ENCODE results near the gene RFX2. TPM values are rescaled to one million over a fixed set of nuclear protein-coding genes. Genes with fewer than 3 reads are reported as not detected.

RFX2 gene
- total RNA-seq, 1 experiment from 2014 or later: 4.6 TPM

DNA sequence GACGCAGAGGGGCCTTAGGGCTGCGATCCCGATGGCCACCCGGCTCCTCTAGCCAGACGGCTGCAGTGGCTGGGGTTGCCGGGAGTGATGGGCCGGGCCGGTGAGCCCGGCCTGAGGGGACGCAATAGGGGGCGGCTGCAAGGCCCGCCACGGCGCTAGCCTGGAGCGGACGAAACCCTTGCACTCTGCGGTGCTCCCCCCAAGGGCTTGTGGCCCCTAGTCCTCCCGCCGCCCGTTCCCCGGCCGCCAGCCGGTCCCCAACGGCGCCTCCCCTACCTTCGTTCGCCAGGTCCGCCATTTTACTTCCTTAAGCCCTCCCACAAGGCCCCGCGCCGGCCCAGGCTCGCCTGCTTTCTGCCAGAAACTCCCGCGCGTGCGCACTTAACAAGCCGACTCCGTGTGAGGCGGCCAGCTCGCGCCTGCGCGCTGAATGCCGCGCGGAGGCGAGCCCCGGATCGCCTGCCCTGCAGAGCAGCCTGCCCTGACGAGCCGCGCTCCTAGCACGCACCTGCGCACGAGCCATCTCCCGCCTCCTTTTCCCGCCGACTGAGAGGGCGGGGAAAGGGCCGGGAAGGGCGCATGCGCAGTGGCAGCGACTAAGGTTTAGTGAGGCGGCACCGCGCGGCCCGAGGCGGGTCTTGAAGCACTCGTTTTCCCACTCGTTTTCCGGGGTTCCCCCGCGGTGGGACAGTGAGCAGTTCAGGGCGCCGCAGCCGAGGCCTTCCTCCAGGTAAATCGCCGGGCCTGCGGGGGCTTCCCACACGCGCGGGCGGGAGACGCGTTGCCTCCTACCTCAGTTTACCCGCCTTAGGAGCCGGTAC, 132.3 kb downstream of the RFX2 start, which contains the start of gene RANBP3 (continued):
- TF ChIP-seq MXD4 (CRISPR knock-in tag; IDR thresholded peaks at IDR 0.05; ENCODE audit: borderline replicate concordance): no peak
- TF ChIP-seq SMAD3 (CRISPR knock-in tag; IDR thresholded peaks at IDR 0.05; ENCODE audit: borderline replicate concordance): peak; percentile 100
- TF ChIP-seq, protein P1, sequence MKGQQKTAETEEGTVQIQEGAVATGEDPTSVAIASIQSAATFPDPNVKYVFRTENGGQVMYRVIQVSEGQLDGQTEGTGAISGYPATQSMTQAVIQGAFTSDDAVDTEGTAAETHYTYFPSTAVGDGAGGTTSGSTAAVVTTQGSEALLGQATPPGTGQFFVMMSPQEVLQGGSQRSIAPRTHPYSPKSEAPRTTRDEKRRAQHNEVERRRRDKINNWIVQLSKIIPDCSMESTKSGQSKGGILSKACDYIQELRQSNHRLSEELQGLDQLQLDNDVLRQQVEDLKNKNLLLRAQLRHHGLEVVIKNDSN (CRISPR knock-in tag; IDR thresholded peaks at IDR 0.05): peak; percentile 92
- no peak for TF ChIP-seq SOX15 (CRISPR knock-in tag; IDR thresholded peaks at IDR 0.05)
- peak; percentile 99 for TF ChIP-seq MYBL2 (CRISPR knock-in tag; IDR thresholded peaks at IDR 0.05)
- no peak; the same call in 1 of the 2 replicates for TF ChIP-seq ZNF138 (CRISPR knock-in tag; conservative IDR thresholded peaks at IDR 0.05)
- TF ChIP-seq FOXP1 (CRISPR knock-in tag; IDR thresholded peaks at IDR 0.05; ENCODE audit: borderline replicate concordance): peak; percentile 99
- peak; percentile 98 for TF ChIP-seq JUN (CRISPR knock-in tag; IDR thresholded peaks at IDR 0.05)
- TF ChIP-seq, protein P2, sequence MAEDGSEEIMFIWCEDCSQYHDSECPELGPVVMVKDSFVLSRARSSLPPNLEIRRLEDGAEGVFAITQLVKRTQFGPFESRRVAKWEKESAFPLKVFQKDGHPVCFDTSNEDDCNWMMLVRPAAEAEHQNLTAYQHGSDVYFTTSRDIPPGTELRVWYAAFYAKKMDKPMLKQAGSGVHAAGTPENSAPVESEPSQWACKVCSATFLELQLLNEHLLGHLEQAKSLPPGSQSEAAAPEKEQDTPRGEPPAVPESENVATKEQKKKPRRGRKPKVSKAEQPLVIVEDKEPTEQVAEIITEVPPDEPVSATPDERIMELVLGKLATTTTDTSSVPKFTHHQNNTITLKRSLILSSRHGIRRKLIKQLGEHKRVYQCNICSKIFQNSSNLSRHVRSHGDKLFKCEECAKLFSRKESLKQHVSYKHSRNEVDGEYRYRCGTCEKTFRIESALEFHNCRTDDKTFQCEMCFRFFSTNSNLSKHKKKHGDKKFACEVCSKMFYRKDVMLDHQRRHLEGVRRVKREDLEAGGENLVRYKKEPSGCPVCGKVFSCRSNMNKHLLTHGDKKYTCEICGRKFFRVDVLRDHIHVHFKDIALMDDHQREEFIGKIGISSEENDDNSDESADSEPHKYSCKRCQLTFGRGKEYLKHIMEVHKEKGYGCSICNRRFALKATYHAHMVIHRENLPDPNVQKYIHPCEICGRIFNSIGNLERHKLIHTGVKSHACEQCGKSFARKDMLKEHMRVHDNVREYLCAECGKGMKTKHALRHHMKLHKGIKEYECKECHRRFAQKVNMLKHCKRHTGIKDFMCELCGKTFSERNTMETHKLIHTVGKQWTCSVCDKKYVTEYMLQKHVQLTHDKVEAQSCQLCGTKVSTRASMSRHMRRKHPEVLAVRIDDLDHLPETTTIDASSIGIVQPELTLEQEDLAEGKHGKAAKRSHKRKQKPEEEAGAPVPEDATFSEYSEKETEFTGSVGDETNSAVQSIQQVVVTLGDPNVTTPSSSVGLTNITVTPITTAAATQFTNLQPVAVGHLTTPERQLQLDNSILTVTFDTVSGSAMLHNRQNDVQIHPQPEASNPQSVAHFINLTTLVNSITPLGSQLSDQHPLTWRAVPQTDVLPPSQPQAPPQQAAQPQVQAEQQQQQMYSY (CRISPR knock-in tag; IDR thresholded peaks at IDR 0.05): peak; percentile 89
- TF ChIP-seq ZNF232 (CRISPR knock-in tag; IDR thresholded peaks at IDR 0.05): peak; percentile 100
- TF ChIP-seq NR1H2 (CRISPR knock-in tag; IDR thresholded peaks at IDR 0.05): peak; percentile 97
- peak; percentile 99 for TF ChIP-seq FOXK1 (CRISPR knock-in tag; IDR thresholded peaks at IDR 0.05)
- 0 out of 2 replicates have a peak, but pooled peaks have one; percentile 96 for TF ChIP-seq KAT7 (CRISPR knock-in tag; IDR thresholded peaks at IDR 0.05; ENCODE audit: borderline replicate concordance)
- TF ChIP-seq, protein P3, sequence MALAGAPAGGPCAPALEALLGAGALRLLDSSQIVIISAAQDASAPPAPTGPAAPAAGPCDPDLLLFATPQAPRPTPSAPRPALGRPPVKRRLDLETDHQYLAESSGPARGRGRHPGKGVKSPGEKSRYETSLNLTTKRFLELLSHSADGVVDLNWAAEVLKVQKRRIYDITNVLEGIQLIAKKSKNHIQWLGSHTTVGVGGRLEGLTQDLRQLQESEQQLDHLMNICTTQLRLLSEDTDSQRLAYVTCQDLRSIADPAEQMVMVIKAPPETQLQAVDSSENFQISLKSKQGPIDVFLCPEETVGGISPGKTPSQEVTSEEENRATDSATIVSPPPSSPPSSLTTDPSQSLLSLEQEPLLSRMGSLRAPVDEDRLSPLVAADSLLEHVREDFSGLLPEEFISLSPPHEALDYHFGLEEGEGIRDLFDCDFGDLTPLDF (CRISPR knock-in tag; IDR thresholded peaks at IDR 0.05): peak; percentile 100
- TF ChIP-seq TP53 (CRISPR knock-in tag; IDR thresholded peaks at IDR 0.05): peak; percentile 99
- TF ChIP-seq, protein P4, sequence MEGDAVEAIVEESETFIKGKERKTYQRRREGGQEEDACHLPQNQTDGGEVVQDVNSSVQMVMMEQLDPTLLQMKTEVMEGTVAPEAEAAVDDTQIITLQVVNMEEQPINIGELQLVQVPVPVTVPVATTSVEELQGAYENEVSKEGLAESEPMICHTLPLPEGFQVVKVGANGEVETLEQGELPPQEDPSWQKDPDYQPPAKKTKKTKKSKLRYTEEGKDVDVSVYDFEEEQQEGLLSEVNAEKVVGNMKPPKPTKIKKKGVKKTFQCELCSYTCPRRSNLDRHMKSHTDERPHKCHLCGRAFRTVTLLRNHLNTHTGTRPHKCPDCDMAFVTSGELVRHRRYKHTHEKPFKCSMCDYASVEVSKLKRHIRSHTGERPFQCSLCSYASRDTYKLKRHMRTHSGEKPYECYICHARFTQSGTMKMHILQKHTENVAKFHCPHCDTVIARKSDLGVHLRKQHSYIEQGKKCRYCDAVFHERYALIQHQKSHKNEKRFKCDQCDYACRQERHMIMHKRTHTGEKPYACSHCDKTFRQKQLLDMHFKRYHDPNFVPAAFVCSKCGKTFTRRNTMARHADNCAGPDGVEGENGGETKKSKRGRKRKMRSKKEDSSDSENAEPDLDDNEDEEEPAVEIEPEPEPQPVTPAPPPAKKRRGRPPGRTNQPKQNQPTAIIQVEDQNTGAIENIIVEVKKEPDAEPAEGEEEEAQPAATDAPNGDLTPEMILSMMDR (IDR thresholded peaks at IDR 0.05): no peak
- TF ChIP-seq ZNF423 (CRISPR knock-in tag; IDR thresholded peaks at IDR 0.05): no peak
- TF ChIP-seq, protein P5, sequence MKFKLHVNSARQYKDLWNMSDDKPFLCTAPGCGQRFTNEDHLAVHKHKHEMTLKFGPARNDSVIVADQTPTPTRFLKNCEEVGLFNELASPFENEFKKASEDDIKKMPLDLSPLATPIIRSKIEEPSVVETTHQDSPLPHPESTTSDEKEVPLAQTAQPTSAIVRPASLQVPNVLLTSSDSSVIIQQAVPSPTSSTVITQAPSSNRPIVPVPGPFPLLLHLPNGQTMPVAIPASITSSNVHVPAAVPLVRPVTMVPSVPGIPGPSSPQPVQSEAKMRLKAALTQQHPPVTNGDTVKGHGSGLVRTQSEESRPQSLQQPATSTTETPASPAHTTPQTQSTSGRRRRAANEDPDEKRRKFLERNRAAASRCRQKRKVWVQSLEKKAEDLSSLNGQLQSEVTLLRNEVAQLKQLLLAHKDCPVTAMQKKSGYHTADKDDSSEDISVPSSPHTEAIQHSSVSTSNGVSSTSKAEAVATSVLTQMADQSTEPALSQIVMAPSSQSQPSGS (CRISPR knock-in tag; IDR thresholded peaks at IDR 0.05; ENCODE audit: borderline replicate concordance, low read depth): peak; percentile 97
- TF ChIP-seq ZNF263 (CRISPR knock-in tag; IDR thresholded peaks at IDR 0.05; ENCODE audit: low read depth): peak; percentile 91
- TF ChIP-seq, protein P6, sequence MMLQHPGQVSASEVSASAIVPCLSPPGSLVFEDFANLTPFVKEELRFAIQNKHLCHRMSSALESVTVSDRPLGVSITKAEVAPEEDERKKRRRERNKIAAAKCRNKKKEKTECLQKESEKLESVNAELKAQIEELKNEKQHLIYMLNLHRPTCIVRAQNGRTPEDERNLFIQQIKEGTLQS (CRISPR knock-in tag; conservative IDR thresholded peaks at IDR 0.05): peak; percentile 95
- TF ChIP-seq SMAD4 (CRISPR knock-in tag; IDR thresholded peaks at IDR 0.05): peak; percentile 94
- TF ChIP-seq, protein P7, sequence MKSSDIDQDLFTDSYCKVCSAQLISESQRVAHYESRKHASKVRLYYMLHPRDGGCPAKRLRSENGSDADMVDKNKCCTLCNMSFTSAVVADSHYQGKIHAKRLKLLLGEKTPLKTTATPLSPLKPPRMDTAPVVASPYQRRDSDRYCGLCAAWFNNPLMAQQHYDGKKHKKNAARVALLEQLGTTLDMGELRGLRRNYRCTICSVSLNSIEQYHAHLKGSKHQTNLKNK (CRISPR knock-in tag; IDR thresholded peaks at IDR 0.05): no peak
- TF ChIP-seq, protein P8, sequence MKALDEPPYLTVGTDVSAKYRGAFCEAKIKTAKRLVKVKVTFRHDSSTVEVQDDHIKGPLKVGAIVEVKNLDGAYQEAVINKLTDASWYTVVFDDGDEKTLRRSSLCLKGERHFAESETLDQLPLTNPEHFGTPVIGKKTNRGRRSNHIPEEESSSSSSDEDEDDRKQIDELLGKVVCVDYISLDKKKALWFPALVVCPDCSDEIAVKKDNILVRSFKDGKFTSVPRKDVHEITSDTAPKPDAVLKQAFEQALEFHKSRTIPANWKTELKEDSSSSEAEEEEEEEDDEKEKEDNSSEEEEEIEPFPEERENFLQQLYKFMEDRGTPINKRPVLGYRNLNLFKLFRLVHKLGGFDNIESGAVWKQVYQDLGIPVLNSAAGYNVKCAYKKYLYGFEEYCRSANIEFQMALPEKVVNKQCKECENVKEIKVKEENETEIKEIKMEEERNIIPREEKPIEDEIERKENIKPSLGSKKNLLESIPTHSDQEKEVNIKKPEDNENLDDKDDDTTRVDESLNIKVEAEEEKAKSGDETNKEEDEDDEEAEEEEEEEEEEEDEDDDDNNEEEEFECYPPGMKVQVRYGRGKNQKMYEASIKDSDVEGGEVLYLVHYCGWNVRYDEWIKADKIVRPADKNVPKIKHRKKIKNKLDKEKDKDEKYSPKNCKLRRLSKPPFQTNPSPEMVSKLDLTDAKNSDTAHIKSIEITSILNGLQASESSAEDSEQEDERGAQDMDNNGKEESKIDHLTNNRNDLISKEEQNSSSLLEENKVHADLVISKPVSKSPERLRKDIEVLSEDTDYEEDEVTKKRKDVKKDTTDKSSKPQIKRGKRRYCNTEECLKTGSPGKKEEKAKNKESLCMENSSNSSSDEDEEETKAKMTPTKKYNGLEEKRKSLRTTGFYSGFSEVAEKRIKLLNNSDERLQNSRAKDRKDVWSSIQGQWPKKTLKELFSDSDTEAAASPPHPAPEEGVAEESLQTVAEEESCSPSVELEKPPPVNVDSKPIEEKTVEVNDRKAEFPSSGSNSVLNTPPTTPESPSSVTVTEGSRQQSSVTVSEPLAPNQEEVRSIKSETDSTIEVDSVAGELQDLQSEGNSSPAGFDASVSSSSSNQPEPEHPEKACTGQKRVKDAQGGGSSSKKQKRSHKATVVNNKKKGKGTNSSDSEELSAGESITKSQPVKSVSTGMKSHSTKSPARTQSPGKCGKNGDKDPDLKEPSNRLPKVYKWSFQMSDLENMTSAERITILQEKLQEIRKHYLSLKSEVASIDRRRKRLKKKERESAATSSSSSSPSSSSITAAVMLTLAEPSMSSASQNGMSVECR (CRISPR knock-in tag; IDR thresholded peaks at IDR 0.05; ENCODE audit: borderline replicate concordance): peak; percentile 100

Measured in WTC11 (cell line).